COR-L47 (cell line): ENCODE measurements around the gene GALNT10.

ENCODE experiments used
- DNase-seq: peaks from one replicate; lab custom pipeline; 2025; lab: John Stamatoyannopoulos, UW

Gene GALNT10

GRCh38 chr5:154236536-154237375 is 46.2 kb downstream of the GALNT10 start:
- DNase-seq = no peak

GRCh38 chr5:154237376-154237743 is 46.8 kb downstream of the GALNT10 start:
- no peak for DNase-seq

- no peak for DNase-seq
Measured at GRCh38 chr5:154237946-154238345, 47.4 kb downstream of the GALNT10 start.

GRCh38 chr5:154238776-154239481 is 48.4 kb downstream of the GALNT10 start:
- DNase-seq = no peak

- DNase-seq = no peak
Measured at GRCh38 chr5:154240595-154240994, 50.1 kb downstream of the GALNT10 start.

GRCh38 chr5:154241021-154241420 is 50.5 kb downstream of the GALNT10 start:
- DNase-seq = no peak

GRCh38 chr5:154242442-154242841 is 51.9 kb downstream of the GALNT10 start:
- DNase-seq = no peak

- no peak for DNase-seq
Measured at GRCh38 chr5:154242964-154243376, 52.4 kb downstream of the GALNT10 start.

- no peak for DNase-seq
Measured at GRCh38 chr5:154243736-154244135, 53.2 kb downstream of the GALNT10 start.

GRCh38 chr5:154244476-154244875 is 53.9 kb downstream of the GALNT10 start:
- DNase-seq = no peak

- DNase-seq = no peak
Measured at GRCh38 chr5:154248691-154249090, 58.2 kb downstream of the GALNT10 start.

- no peak for DNase-seq
Measured at GRCh38 chr5:154249826-154250225, 59.3 kb downstream of the GALNT10 start.

- DNase-seq = no peak
Measured at GRCh38 chr5:154251529-154251928, 61.0 kb downstream of the GALNT10 start.

GRCh38 chr5:154253807-154254206 is 63.3 kb downstream of the GALNT10 start:
- no peak for DNase-seq

GRCh38 chr5:154254896-154255295 is 64.4 kb downstream of the GALNT10 start:
- no peak for DNase-seq

- no peak for DNase-seq
Measured at GRCh38 chr5:154257046-154257445, 66.5 kb downstream of the GALNT10 start.

GRCh38 chr5:154258531-154259217 is 68.1 kb downstream of the GALNT10 start:
- DNase-seq = no peak

- no peak for DNase-seq
Measured at GRCh38 chr5:154260224-154260927, 69.8 kb downstream of the GALNT10 start.

- DNase-seq = no peak
Measured at GRCh38 chr5:154262342-154262741, 71.8 kb downstream of the GALNT10 start.

- DNase-seq = no peak
Measured at GRCh38 chr5:154264549-154265196, 74.1 kb downstream of the GALNT10 start.

GRCh38 chr5:154265197-154265773 is 74.8 kb downstream of the GALNT10 start:
- DNase-seq = no peak
